Measurements from ENCODE around the gene FRMPD2.

DNA sequence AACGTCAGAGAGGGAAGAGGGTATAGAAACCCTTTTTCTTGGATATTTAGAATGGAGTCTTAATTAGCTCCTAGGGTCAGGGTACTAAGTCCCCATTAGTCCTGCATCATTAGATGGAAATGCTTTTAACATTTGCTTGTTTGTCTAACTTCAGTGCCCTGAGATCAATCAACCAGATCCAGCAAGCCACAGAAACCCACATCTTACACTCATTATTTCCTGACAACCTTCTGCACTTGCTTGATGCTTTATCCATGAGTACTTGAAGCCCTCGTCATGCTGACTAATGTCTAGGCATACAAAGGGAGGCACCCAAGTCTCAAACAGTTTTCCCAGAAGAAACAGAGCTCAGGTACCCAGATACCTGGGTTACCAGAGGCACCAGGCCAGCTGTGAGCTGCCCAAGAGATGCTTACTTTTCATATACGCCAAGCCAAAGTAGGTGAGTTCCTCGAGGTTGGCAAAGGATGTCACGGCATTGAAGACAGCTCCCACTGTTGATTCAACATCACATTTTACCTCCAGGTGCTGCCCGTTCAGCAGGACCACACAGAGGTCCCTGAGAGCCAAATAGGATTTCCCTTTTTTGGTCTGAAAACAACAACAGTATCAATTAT lies 42.7 kb downstream of the FRMPD2 start:
- TF ChIP-seq, protein P1, sequence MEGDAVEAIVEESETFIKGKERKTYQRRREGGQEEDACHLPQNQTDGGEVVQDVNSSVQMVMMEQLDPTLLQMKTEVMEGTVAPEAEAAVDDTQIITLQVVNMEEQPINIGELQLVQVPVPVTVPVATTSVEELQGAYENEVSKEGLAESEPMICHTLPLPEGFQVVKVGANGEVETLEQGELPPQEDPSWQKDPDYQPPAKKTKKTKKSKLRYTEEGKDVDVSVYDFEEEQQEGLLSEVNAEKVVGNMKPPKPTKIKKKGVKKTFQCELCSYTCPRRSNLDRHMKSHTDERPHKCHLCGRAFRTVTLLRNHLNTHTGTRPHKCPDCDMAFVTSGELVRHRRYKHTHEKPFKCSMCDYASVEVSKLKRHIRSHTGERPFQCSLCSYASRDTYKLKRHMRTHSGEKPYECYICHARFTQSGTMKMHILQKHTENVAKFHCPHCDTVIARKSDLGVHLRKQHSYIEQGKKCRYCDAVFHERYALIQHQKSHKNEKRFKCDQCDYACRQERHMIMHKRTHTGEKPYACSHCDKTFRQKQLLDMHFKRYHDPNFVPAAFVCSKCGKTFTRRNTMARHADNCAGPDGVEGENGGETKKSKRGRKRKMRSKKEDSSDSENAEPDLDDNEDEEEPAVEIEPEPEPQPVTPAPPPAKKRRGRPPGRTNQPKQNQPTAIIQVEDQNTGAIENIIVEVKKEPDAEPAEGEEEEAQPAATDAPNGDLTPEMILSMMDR (IDR thresholded peaks at IDR 0.05; ENCODE audit: low read depth, low read length, missing input control), result no peak
- TF ChIP-seq, protein P2, sequence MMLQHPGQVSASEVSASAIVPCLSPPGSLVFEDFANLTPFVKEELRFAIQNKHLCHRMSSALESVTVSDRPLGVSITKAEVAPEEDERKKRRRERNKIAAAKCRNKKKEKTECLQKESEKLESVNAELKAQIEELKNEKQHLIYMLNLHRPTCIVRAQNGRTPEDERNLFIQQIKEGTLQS (IDR thresholded peaks at IDR 0.05), result no peak
